ENCODE measurements around the gene UBQLN4.

DNA sequence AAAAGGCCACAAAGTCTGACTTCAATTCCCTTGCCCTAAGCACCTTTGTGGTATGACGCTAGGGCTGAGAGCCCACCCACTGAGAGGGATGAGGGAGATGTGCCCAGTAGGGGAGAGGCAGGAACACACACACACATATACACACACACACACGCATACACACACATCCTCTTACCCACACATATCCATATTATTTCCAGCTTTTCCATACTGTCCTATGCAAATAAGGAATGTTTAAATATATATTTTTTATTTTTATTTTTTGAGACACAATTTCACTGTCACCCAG, 10.3 kb upstream of the UBQLN4 start:
- TF ChIP-seq CTCF (IDR thresholded peaks at IDR 0.05) (no peak), POLR2A (IDR thresholded peaks at IDR 0.05) (no peak)
